HCT116 (cell line): ENCODE measurements around the gene ANO6. TPM values are rescaled to one million over a fixed set of nuclear protein-coding genes. Genes with fewer than 3 reads are reported as not detected.

Source experiments
- ATAC-seq: fragments of 200-7000 bp; cut with Tn5 transposase; 2 replicates; pipeline ENCODE4 v1.9.1; 2020; ENCODE audit warnings: mild to moderate bottlenecking, moderate library complexity
- BruUV-seq: library from RNA; stranded (reverse); fragments of 400-500 nt; replicated peaks from 2 replicates; lab custom pipeline; 2021; lab: Mats Ljungman, UMichigan
- CTCF ChIA-PET: fragments of 300-600 bp; sonication (Branson Sonifier 250); formaldehyde crosslinking; loops from one replicate; lab custom pipeline; 2021; ENCODE audit warnings: antibody characterized with exemption; lab: Charles Lee
- POLR2A ChIA-PET: fragments of 300-600, 350-600 bp; sonication (Branson Sonifier 250); formaldehyde crosslinking; loops from one replicate; lab custom pipeline; 2021; ENCODE audit warnings: antibody characterized with exemption; lab: Charles Lee
- RAD21 ChIA-PET, 2 experiments: fragments of 300-600 bp; sonication (Branson Sonifier 250); formaldehyde crosslinking; loops; one replicate each; lab custom pipeline; 2023; ENCODE audit warnings: low total read pairs in 2 of 2; ENCODE audit not compliant: uncharacterized antibody in 2 of 2, unreplicated experiment in 2 of 2, low non-redundant PET in 1 of 2; lab: Charles Lee
- DNase-seq: peaks from one replicate; pipeline ENCODE4 v3.0.0-alpha.2; 2010; ENCODE audit warnings: low read depth, low spot score
- H2AFZ ChIP-seq: fragments of 200-600 bp; shearing (Covaris generic), sonication (generic); 2 replicates; pipeline ENCODE4 v1.6.1; 2017; ENCODE audit warnings: low read depth, mixed run types, mixed read lengths, antibody characterized with exemption, low read length; ENCODE audit not compliant: poor library complexity, severe bottlenecking
- H3K27ac ChIP-seq: 2 replicates; pipeline ENCODE4 v1.5.1; 2012; ENCODE audit warnings: low read depth, low read length
- H3K27me3 ChIP-seq: fragments of 200-600 bp; sonication (generic); 2 replicates; pipeline ENCODE4 v1.6.1; 2016; ENCODE audit warnings: mixed run types, low read length, mixed read lengths; ENCODE audit not compliant: insufficient read depth
- H3K36me3 ChIP-seq, 2 experiments: fragments of 200-500 bp in 1 of 2; fragments of 200-600 bp in 1 of 2; sonication (Bioruptor generic) in 1 of 2; sonication (generic) in 1 of 2; 2 replicates each; pipeline versions ENCODE4 v1.5.1 to v1.6.1; 2014 to 2016; ENCODE audit warnings: low read length in 2 of 2, inconsistent platforms in 1 of 2, mixed read lengths in 1 of 2, mixed run types in 1 of 2; ENCODE audit not compliant: insufficient read depth in 2 of 2, control insufficient read depth in 1 of 2
- H3K4me1 ChIP-seq, 2 experiments: fragments of 200-600 bp in 1 of 2; sonication (generic) in 1 of 2; 2 replicates each; pipeline versions ENCODE4 v1.5.1 to v1.6.1; 2012 to 2017; ENCODE audit warnings: low read length in 2 of 2, inconsistent platforms in 1 of 2, mild to moderate bottlenecking in 1 of 2, mixed read lengths in 1 of 2, mixed run types in 1 of 2, moderate library complexity in 1 of 2; ENCODE audit not compliant: insufficient read depth in 2 of 2, control insufficient read depth in 1 of 2
- H3K4me2 ChIP-seq: fragments of 200-600 bp; sonication (generic); 2 replicates; pipeline ENCODE4 v1.6.1; 2017; ENCODE audit warnings: mixed run types, low read length, mixed read lengths
- H3K4me3 ChIP-seq, 2 experiments: fragments of 200-600 bp in 1 of 2; sonication (generic) in 1 of 2; replicated peaks in 1 of 2; 2 replicates each; pipeline ENCODE4 v1.5.1; 2011 to 2016; ENCODE audit warnings: low read length in 2 of 2, control low read depth in 1 of 2, low read depth in 1 of 2, mild to moderate bottlenecking in 1 of 2, mixed read lengths in 1 of 2, mixed run types in 1 of 2
- H3K79me2 ChIP-seq: fragments of 200-600 bp; sonication (generic); 2 replicates; pipeline ENCODE4 v1.6.1; 2017; ENCODE audit warnings: mild to moderate bottlenecking, mixed run types, low read length, moderate library complexity, mixed read lengths; ENCODE audit not compliant: insufficient read depth
- H3K9ac ChIP-seq: fragments of 200-600 bp; sonication (generic); 2 replicates; pipeline ENCODE4 v1.6.1; 2016; ENCODE audit warnings: low read length, mixed read lengths
- H3K9me2 ChIP-seq: fragments of 200-600 bp; sonication (generic), shearing (Covaris generic); 2 replicates; pipeline ENCODE4 v1.6.1; 2017; ENCODE audit warnings: mixed run types, mild to moderate bottlenecking, moderate library complexity; ENCODE audit not compliant: insufficient read depth
- H3K9me3 ChIP-seq, 2 experiments: fragments of 200-500 bp in 1 of 2; fragments of 200-600 bp in 1 of 2; sonication (Bioruptor generic) in 1 of 2; sonication (generic) in 1 of 2; 2 replicates each; pipeline ENCODE4 v1.6.1; 2014 to 2017; ENCODE audit warnings: low read length in 2 of 2, mixed read lengths in 2 of 2, inconsistent platforms in 1 of 2, low read depth in 1 of 2, mild to moderate bottlenecking in 1 of 2, mixed run types in 1 of 2, moderate library complexity in 1 of 2; ENCODE audit not compliant: control insufficient read depth in 1 of 2, insufficient read depth in 1 of 2
- H4K20me1 ChIP-seq: fragments of 200-600 bp; sonication (generic), shearing (Covaris generic); 2 replicates; pipeline ENCODE4 v1.6.1; 2017; ENCODE audit warnings: mixed run types, mild to moderate bottlenecking, moderate library complexity; ENCODE audit not compliant: insufficient read depth
- CBX3 ChIP-seq: IDR thresholded peaks from 2 replicates; pipeline ENCODE4 v1.6.1; 2012; ENCODE audit warnings: low read depth
- ELF1 ChIP-seq: IDR thresholded peaks from 2 replicates; pipeline ENCODE4 v1.6.1; 2012; ENCODE audit warnings: low read depth, borderline replicate concordance
- EZH2 ChIP-seq: fragments of 200-600 bp; sonication (generic); IDR thresholded peaks from 2 replicates; pipeline ENCODE4 v1.6.1; 2017; ENCODE audit warnings: antibody characterized with exemption, mixed run types
- FOSL1 ChIP-seq: IDR thresholded peaks from 2 replicates; pipeline ENCODE4 v1.6.1; 2012; ENCODE audit warnings: low read depth
- JUND ChIP-seq: IDR thresholded peaks from 2 replicates; pipeline ENCODE4 v1.6.1; 2012
- POLR2A ChIP-seq: IDR thresholded peaks from 2 replicates; pipeline ENCODE4 v1.7.0; 2011; ENCODE audit warnings: borderline replicate concordance; ENCODE audit not compliant: insufficient read depth, insufficient read length; ENCODE audit errors: extremely low read depth
- POLR2AphosphoS5 ChIP-seq: IDR thresholded peaks from 2 replicates; pipeline ENCODE4 v1.6.1; 2011; ENCODE audit warnings: mild to moderate bottlenecking, low read depth, low read length, moderate library complexity
- SP1 ChIP-seq: IDR thresholded peaks from 2 replicates; pipeline ENCODE4 v1.6.1; 2012; ENCODE audit warnings: low read depth
- SRF ChIP-seq: IDR thresholded peaks from 2 replicates; pipeline ENCODE4 v1.6.1; 2012; ENCODE audit warnings: low read depth
- YY1 ChIP-seq: IDR thresholded peaks from 2 replicates; pipeline ENCODE4 v1.6.1; 2011; ENCODE audit warnings: low read length, low read depth, moderate library complexity, mild to moderate bottlenecking; ENCODE audit not compliant: insufficient replicate concordance; ENCODE audit errors: extremely low read depth
- ZFX ChIP-seq: fragments of 450-650 bp; IDR thresholded peaks from 2 replicates; pipeline ENCODE4 v1.6.1; 2017
- ZNF274 ChIP-seq: fragments of 200-500 bp; sonication (Bioruptor generic); IDR thresholded peaks from 2 replicates; pipeline ENCODE4 v1.6.1; 2014; ENCODE audit warnings: mild to moderate bottlenecking, low read depth, low read length, inconsistent platforms
- intact Hi-C: fragments of 100-400 bp; cut with micrococcal nuclease; formaldehyde crosslinking; loops from 2 replicates; pipeline ENCODE4 v1.10.0; 2022
- total RNA-seq: library from RNA; stranded (reverse); gene quantifications from one replicate; pipeline ENCODE4 v1.2.1, GENCODE V29; 2021; ENCODE audit not compliant: unreplicated experiment
- TF ChIP-seq, protein P1 (sequence below): IDR thresholded peaks from 2 replicates; pipeline ENCODE4 v1.6.1; 2012; ENCODE audit warnings: low read depth

The ANO6 gene
- total RNA-seq, 1 experiment from 2014 or later, result 36.7 TPM

DNA sequence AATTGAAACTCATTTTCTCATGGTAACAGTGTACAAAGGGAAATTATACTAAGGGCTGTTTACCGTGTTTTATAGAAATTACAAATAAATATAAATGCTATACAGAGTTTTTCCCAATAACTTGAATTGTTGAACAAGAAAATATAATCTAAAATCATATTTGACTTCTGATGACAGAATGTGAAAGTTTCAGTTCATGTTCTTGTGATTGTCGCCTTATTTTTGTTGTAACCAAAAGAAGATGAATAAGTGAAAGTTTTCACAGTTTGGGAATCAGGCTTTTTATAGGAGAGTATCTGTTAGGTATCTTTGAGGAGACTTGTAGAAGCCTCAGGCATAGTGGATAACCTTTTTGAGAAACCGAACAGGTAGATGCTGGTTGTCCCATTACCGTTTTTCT, 28.1 kb downstream of the ANO6 start:
- no peak overlapping the region for H3K4me2 ChIP-seq
- POLR2A ChIA-PET, result no interaction called here
- no peaks in the 10 kb centered on the region for H3K9me3 ChIP-seq
- no peaks in the 10 kb centered on the region for H3K27me3 ChIP-seq
- peaks cover 57% of the 10 kb centered on the region for H3K79me2 ChIP-seq
- no peak overlapping the region for H2AFZ ChIP-seq
- TF ChIP-seq, protein P1, sequence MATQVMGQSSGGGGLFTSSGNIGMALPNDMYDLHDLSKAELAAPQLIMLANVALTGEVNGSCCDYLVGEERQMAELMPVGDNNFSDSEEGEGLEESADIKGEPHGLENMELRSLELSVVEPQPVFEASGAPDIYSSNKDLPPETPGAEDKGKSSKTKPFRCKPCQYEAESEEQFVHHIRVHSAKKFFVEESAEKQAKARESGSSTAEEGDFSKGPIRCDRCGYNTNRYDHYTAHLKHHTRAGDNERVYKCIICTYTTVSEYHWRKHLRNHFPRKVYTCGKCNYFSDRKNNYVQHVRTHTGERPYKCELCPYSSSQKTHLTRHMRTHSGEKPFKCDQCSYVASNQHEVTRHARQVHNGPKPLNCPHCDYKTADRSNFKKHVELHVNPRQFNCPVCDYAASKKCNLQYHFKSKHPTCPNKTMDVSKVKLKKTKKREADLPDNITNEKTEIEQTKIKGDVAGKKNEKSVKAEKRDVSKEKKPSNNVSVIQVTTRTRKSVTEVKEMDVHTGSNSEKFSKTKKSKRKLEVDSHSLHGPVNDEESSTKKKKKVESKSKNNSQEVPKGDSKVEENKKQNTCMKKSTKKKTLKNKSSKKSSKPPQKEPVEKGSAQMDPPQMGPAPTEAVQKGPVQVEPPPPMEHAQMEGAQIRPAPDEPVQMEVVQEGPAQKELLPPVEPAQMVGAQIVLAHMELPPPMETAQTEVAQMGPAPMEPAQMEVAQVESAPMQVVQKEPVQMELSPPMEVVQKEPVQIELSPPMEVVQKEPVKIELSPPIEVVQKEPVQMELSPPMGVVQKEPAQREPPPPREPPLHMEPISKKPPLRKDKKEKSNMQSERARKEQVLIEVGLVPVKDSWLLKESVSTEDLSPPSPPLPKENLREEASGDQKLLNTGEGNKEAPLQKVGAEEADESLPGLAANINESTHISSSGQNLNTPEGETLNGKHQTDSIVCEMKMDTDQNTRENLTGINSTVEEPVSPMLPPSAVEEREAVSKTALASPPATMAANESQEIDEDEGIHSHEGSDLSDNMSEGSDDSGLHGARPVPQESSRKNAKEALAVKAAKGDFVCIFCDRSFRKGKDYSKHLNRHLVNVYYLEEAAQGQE, result no peak
- no peak for TF ChIP-seq ZFX
- TF ChIP-seq FOSL1, result no peak
- no peak for TF ChIP-seq SP1
- intact Hi-C loops, result no loop called here
- H3K4me3 ChIP-seq, result no peak overlapping the region
- H4K20me1 ChIP-seq, result no peaks in the 10 kb centered on the region
- no peaks in the 10 kb centered on the region for H3K36me3 ChIP-seq
- H3K4me1 ChIP-seq, result no peaks in the 10 kb centered on the region
- no TSS peak for BruUV-seq
- H3K9me2 ChIP-seq, result no peaks in the 10 kb centered on the region
- no peak overlapping the region for H3K27ac ChIP-seq
- H3K9ac ChIP-seq, result no peak overlapping the region
- RAD21 ChIA-PET, result no interaction called here
- CTCF ChIA-PET, result no interaction called here
- no peak for ATAC-seq
- DNase-seq, result no peak

DNA sequence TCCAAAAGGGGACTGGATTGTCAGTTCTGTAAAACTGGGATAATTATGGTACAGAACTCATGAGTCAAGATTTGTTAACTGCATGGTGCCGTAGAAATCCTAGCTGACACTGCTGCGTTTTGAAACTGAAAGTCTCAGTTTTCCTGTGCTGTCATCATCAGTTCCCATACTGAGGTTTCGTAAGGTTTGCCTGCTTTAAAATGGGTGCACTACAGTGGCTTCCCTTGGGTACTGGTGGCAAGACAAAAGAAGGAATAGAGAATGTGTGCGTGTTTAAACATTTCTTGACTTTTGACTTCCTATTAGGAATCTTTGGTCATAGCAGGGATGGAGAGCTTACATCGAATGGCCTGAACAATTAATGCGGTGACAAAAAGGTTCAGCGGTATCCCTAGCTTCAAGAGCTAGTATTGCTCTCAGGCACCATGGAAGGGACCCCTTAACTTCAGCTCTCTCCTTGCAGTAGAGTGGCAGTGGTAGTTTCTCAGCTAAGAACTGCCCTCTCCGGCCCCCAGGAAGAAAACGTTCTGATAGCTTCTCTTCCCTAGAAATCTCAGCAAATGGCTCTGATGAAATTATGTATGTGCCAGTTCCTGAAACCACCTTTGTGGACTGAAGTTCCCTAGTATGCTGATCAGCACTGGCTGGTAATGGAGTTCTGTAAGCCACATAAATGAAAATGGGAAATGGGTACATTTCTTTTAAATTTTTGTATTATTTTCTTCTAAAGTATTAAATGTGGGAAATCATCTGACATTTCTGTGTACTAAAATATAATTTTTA, 28.9 kb downstream of the ANO6 start:
- Histone ChIP-seq H3K36me3 (no peaks in the 10 kb centered on the region), H3K79me2 (peaks cover 58% of the 10 kb centered on the region), H3K27ac (no peak overlapping the region), H3K27me3 (no peaks in the 10 kb centered on the region), H3K4me1 (no peaks in the 10 kb centered on the region), H3K9ac (no peak overlapping the region), H3K9me2 (no peaks in the 10 kb centered on the region), H3K4me2 (no peak overlapping the region), H3K9me3 (no peaks in the 10 kb centered on the region), H4K20me1 (no peaks in the 10 kb centered on the region), H3K4me3 (no peak overlapping the region), H2AFZ (no peak overlapping the region)
- CTCF ChIA-PET, result no interaction called here
- no TSS peak for BruUV-seq
- no peak for DNase-seq
- POLR2A ChIA-PET, result no interaction called here
- no peak for ATAC-seq
- intact Hi-C loops, result no loop called here
- RAD21 ChIA-PET, result no interaction called here
- no peak for TF ChIP-seq SRF
- TF ChIP-seq EZH2, result no peak
- TF ChIP-seq POLR2A, result no peak
- TF ChIP-seq ZNF274, result no peak
- TF ChIP-seq JUND, result no peak
- TF ChIP-seq CBX3, result no peak
- TF ChIP-seq ZFX, result no peak
- TF ChIP-seq YY1, result no peak
- TF ChIP-seq, protein P1, result no peak
- TF ChIP-seq POLR2AphosphoS5, result no peak
- no peak for TF ChIP-seq ELF1
